Body of pancreas (tissue), 4 donors: ENCODE measurements around the gene C1QTNF8. TPM values are rescaled to one million over a fixed set of nuclear protein-coding genes. Genes with fewer than 3 reads are reported as not detected.

Experiments used
- ATAC-seq: fragments of 150-250 bp; one replicate; pipeline ENCODE4 v1.9.1; 2016
- DNase-seq, 4 donors: peaks; one replicate each; pipeline ENCODE4 v3.0.0-alpha.2; 2019
- H3K27ac ChIP-seq, 4 donors: fragments of 200-600 bp; sonication (generic); 1 replicate in 3 of 4; 2 replicates in 1 of 4; pipeline versions ENCODE4 v1.5.1 to v1.6.1; 2016 to 2019; ENCODE audit warnings: mild to moderate bottlenecking in 1 of 4, mixed read lengths in 1 of 4, moderate library complexity in 1 of 4
- H3K27me3 ChIP-seq, 2 donors: fragments of 200-600 bp; sonication (generic); one replicate each; pipeline ENCODE4 v1.6.0; 2016; ENCODE audit warnings: mild to moderate bottlenecking in 1 of 2
- H3K36me3 ChIP-seq, 2 donors: fragments of 200-600 bp; sonication (generic); replicated peaks in 1 of 2; 2 replicates each; pipeline ENCODE4 v1.5.1; 2016; ENCODE audit warnings: low read depth in 2 of 2; ENCODE audit not compliant: insufficient read depth in 1 of 2
- H3K4me1 ChIP-seq: fragments of 200-600 bp; sonication (generic); one replicate; pipeline ENCODE4 v1.6.0; 2016
- H3K4me3 ChIP-seq, 2 donors: fragments of 200-600 bp; sonication (generic); 1 replicate in 1 of 2; 2 replicates in 1 of 2; pipeline ENCODE4 v1.5.1; 2016 to 2019
- H3K9me3 ChIP-seq, 3 donors: fragments of 200-600 bp; sonication (generic); 1 replicate in 2 of 3; 2 replicates in 1 of 3; pipeline ENCODE4 v1.5.1; 2016
- POLR2A ChIP-seq, 3 donors: fragments of 450-650 bp; IDR thresholded peaks; one replicate each; pipeline ENCODE4 v1.6.1; 2016; ENCODE audit warnings: antibody characterized with exemption in 3 of 3, mild to moderate bottlenecking in 2 of 3
- WGBS, 2 donors: methylation state at CpG; one replicate each; pipeline ENCODE4 v1.1.5; 2017; 5-methylcytosine and 5-hydroxymethylcytosine counted together
- intact Hi-C: fragments of 100-400 bp; cut with DNase I; formaldehyde crosslinking; loops from one replicate; pipeline ENCODE4 v1.15.1; 2023
- total RNA-seq, 2 donors: library from RNA; depleted of rRNA; stranded (reverse); fragments of >200 nt; gene quantifications; one replicate each; pipeline ENCODE4 v1.1.0, GENCODE V29; 2016
- TF ChIP-seq, protein P1 (sequence below), 7 experiments: fragments of 450-650 bp in 4 of 7; fragments of 200-600 bp in 3 of 7; sonication (generic) in 3 of 7; IDR thresholded peaks; one replicate each; pipeline ENCODE4 v1.5.1; 2016 to 2019; ENCODE audit warnings: antibody characterized with exemption in 7 of 7

Gene C1QTNF8
- total RNA-seq, 2 donors from 2014 or later = not detected

DNA sequence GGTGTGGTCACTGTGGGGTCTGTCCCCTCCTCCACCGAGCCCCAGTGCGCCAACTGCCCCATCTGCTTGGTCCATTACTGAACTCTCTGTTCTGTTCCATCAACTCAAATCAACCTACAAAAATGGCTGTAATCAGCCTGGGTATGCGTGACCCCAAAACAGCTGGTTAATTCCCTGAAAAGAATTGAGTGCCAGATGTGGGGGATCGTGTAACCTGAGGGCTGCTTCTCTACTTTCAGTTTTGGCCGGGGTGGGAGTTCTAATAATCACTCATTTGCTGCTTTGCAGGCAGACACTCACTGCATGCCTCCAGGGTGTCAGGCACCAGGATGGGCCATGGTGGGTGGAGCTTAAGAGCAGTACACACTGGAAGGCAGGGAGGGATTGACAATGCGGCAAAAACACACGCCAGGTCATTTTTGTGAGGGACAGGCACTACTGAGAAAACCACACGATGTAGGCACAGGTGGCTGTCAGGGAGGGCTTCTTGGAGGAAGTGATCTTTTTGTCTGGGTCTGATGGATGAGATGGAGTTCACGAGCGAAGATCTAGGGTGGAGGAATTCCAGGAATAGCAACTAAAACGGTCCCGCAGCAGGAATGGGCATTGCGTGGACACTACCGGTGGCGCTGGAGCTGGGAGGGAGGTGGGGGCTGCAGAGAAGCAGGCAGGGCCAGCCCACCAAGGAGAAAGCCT is 53.8 kb downstream of the C1QTNF8 start:
- H3K27me3 ChIP-seq = no peaks in the 10 kb centered on the region
- no peak for ATAC-seq
- WGBS, 2 donors = 88 to 93% methylated on average over 15 of the region's 15 CpGs

DNA sequence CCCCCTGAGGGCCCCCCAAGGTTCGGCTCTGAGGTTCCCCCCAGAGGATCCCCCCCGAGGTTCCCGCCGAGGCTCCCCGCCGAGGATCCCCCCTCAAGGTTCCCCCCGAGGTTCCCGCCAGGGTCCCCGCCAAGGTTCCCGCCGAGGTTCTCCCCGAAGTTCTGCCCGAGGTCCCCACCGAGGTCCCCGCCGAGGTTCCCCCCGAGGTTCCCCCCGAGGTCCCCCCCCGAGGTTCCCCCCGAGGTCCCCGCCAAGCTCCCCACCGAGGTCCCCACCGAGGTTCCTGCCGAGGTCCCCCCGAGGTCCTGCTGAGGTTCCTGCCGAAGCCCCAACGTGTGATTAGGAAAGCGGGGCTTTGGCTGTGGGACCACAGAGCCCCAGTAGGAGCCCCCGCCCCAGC is 55.7 kb downstream of the C1QTNF8 start:
- Histone ChIP-seq H3K36me3 (no peaks in the 10 kb centered on the region), H3K4me1 (no peaks in the 10 kb centered on the region), H3K4me3 (no peak overlapping the region), H3K27ac (no peak overlapping the region), H3K9me3 (peaks cover 0 to 5% (median 0%) of the 10 kb centered on the region in 3 donors), H3K27me3 (no peaks in the 10 kb centered on the region)
- ATAC-seq = no peak
- TF ChIP-seq, protein P1, sequence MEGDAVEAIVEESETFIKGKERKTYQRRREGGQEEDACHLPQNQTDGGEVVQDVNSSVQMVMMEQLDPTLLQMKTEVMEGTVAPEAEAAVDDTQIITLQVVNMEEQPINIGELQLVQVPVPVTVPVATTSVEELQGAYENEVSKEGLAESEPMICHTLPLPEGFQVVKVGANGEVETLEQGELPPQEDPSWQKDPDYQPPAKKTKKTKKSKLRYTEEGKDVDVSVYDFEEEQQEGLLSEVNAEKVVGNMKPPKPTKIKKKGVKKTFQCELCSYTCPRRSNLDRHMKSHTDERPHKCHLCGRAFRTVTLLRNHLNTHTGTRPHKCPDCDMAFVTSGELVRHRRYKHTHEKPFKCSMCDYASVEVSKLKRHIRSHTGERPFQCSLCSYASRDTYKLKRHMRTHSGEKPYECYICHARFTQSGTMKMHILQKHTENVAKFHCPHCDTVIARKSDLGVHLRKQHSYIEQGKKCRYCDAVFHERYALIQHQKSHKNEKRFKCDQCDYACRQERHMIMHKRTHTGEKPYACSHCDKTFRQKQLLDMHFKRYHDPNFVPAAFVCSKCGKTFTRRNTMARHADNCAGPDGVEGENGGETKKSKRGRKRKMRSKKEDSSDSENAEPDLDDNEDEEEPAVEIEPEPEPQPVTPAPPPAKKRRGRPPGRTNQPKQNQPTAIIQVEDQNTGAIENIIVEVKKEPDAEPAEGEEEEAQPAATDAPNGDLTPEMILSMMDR (IDR thresholded peaks at IDR 0.05) = no peak
- TF ChIP-seq POLR2A (IDR thresholded peaks at IDR 0.05) = no peak
- intact Hi-C loops = no loop called here
- WGBS, 2 donors = 78 to 86% methylated on average over 23 to 29 of the region's 29 CpGs
- DNase-seq = no peak

More for the DNA sequence above, 53.8 kb downstream of the C1QTNF8 start:
- H3K4me1 ChIP-seq = no peaks in the 10 kb centered on the region
- intact Hi-C loops = no loop called here
- no peak overlapping the region for H3K4me3 ChIP-seq
- H3K27ac ChIP-seq = no peak overlapping the region
- H3K36me3 ChIP-seq = no peaks in the 10 kb centered on the region
- TF ChIP-seq POLR2A (IDR thresholded peaks at IDR 0.05) = no peak
- TF ChIP-seq, protein P1 (IDR thresholded peaks at IDR 0.05) = no peak
- peaks cover 0 to 5% (median 0%) of the 10 kb centered on the region in 3 donors for H3K9me3 ChIP-seq
- no peak for DNase-seq

DNA sequence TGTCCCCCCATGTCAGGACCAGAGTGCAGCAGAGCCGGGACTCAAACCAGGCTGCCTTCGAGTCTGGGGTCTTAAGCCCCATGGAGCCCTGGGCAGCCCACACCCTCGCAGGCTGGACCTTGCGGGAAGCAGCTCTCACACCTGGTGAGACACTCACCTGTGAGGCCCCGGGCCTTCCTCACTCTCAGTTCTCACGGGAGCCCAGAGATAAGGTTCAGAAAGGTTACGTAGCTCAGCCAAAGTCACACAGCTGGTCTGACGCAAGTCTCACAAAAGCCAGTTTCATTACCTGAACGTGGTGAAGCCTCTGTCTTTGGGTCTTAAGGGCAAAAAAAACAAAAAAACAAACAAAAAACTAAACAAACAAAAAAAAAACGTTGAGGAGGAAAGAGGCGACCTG is 56.3 kb downstream of the C1QTNF8 start:
- no peak overlapping the region for H3K4me3 ChIP-seq
- H3K9me3 ChIP-seq = peaks cover 0 to 5% (median 0%) of the 10 kb centered on the region in 3 donors
- intact Hi-C loops = no loop called here
- no peak for TF ChIP-seq POLR2A (IDR thresholded peaks at IDR 0.05)
- TF ChIP-seq, protein P1 (IDR thresholded peaks at IDR 0.05) = no peak
- H3K4me1 ChIP-seq = no peaks in the 10 kb centered on the region
- H3K27ac ChIP-seq = no peak overlapping the region
- H3K27me3 ChIP-seq = no peaks in the 10 kb centered on the region
- 33 to 48% methylated on average over 6 to 11 of the region's 11 CpGs for WGBS, 2 donors
- H3K36me3 ChIP-seq = no peaks in the 10 kb centered on the region
- DNase-seq = no peak
- ATAC-seq = no peak

DNA sequence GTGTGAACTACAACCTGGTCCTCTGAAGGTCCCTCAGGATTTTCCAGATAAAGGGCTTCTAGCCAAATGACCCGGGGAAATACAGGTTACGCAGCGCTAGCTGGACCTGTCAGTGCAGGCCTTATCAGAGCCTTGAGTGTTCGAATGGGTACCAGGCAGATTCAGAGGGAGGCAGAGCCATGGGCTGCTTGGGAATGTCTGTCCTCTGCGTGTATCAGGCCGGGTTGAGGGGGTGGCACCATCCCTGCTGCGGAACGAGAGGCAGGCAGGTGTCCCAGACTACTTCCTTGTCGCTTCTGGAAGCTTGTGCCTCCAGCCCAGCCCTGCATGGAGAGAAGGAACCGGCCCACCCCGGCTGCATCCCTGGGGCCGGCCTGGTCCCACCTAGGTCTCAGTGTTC is 57.1 kb downstream of the C1QTNF8 start:
- Histone ChIP-seq H3K9me3 (peaks cover 0 to 5% (median 0%) of the 10 kb centered on the region in 3 donors), H3K36me3 (no peaks in the 10 kb centered on the region), H3K27ac (no peak overlapping the region), H3K27me3 (no peaks in the 10 kb centered on the region), H3K4me3 (no peak overlapping the region), H3K4me1 (no peaks in the 10 kb centered on the region)
- DNase-seq (no peak), ATAC-seq (no peak)
- TF ChIP-seq, protein P1 (IDR thresholded peaks at IDR 0.05) = no peak
- TF ChIP-seq POLR2A (IDR thresholded peaks at IDR 0.05) = no peak
- WGBS, 2 donors = 73% methylated on average over 10 of the region's 12 CpGs; no CpG with 5 or more reads in 1 of the 2 donors
- intact Hi-C loops = no loop called here

Other genes with a start within 250 kb of the C1QTNF8 start
- gene LMF1, start 125.3 kb downstream of the C1QTNF8 start, total RNA-seq = 10 to 100 TPM; 15.8 to 20.1 TPM
- 1 to 10 TPM; 2.6 to 3.3 TPM for gene SOX8, start 114.5 kb downstream of the C1QTNF8 start, total RNA-seq
- 1 to 10 TPM in 1 of 2 donors, not detected in 1; 2.3 TPM for gene SSTR5, start 23.5 kb downstream of the C1QTNF8 start, total RNA-seq
- 10 to 100 TPM in 1 of 2 donors, 1 to 10 TPM in 1; 7.3 to 15.2 TPM for gene CACNA1H, start 56.9 kb upstream of the C1QTNF8 start, total RNA-seq
- gene TPSG1, start 129.0 kb upstream of the C1QTNF8 start, total RNA-seq = not detected
- gene TPSB2, start 133.9 kb upstream of the C1QTNF8 start, total RNA-seq = 10 to 100 TPM in 1 of 2 donors, 1 to 10 TPM in 1; 4.4 to 21.8 TPM
- 10 to 100 TPM; 23.6 to 53.4 TPM for gene TPSAB1, start 144.5 kb upstream of the C1QTNF8 start, total RNA-seq
- gene TPSD1, start 159.8 kb upstream of the C1QTNF8 start, total RNA-seq = 1 to 10 TPM in 1 of 2 donors, not detected in 1; 1.6 TPM
- 10 to 100 TPM; 25.9 to 81.7 TPM for gene UBE2I, start 213.4 kb upstream of the C1QTNF8 start, total RNA-seq
- gene BAIAP3, start 237.4 kb upstream of the C1QTNF8 start, total RNA-seq = 10 to 100 TPM in 1 of 2 donors, 1 to 10 TPM in 1; 7.0 to 20.8 TPM